Measurements from ENCODE around the gene DYDC1.
"Not testable (repeated sequence)": the region's sequence is repeated elsewhere in the genome, so short reads cannot be mapped to it uniquely, and the experiment has no call there.

The DYDC1 gene

DNA sequence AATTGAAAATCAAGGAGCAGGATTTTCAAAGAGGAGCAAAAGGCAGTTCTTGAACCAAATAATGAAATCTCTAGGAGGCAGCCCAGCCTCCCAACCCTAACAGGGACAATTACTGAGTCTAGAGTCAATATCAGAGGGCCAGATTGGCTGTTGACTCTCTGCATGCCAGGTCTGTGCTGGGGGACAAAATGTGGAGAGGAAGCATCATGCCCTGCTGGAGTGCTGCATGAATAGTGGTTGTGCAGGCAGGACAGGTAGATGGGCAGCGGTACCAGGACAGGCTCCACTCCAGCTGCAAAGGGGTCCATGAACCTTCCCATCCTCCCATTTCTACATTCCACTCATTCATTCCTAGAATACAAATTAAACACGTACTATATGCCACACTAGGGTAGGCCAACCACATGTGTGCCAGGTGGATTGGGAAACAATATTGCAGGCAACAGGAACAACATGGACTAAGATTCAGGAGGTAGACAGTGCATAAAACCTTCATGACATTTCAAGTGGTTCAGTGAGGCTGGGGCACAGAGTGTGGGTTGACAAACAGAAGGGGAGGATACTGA lies 36.7 kb downstream of the DYDC1 start:
- TF ChIP-seq, protein P1, sequence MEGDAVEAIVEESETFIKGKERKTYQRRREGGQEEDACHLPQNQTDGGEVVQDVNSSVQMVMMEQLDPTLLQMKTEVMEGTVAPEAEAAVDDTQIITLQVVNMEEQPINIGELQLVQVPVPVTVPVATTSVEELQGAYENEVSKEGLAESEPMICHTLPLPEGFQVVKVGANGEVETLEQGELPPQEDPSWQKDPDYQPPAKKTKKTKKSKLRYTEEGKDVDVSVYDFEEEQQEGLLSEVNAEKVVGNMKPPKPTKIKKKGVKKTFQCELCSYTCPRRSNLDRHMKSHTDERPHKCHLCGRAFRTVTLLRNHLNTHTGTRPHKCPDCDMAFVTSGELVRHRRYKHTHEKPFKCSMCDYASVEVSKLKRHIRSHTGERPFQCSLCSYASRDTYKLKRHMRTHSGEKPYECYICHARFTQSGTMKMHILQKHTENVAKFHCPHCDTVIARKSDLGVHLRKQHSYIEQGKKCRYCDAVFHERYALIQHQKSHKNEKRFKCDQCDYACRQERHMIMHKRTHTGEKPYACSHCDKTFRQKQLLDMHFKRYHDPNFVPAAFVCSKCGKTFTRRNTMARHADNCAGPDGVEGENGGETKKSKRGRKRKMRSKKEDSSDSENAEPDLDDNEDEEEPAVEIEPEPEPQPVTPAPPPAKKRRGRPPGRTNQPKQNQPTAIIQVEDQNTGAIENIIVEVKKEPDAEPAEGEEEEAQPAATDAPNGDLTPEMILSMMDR (IDR thresholded peaks at IDR 0.05; ENCODE audit: extremely low read depth, insufficient read depth, missing control alignments): no peak
- in situ Hi-C loops (cut with MboI; ENCODE audit: low pct_unique_long_range_greater_than_20kb, low sequenced_read_pairs, unreplicated experiment): no loop called here
- no peak for DNase-seq (ENCODE audit: low spot score)

DNA sequence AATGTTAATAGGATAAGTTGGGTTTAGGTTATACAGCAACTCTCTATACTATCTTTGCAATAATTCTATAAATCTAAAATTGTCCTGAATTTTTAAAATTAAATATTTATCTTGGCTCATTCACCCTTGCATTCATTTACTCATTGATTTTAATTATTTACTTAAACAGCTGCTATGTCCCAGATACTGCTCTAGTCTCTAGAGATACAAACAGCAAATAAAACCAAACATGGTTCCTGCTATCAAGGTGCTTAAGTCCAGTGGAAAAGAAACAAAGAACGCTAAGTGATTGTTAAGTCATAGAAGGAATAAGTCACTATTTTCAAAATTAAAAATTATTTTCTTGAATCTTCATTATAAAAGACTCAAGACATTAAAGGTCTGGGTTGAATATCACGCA lies 37.2 kb downstream of the DYDC1 start:
- in situ Hi-C loops (cut with MboI; ENCODE audit: low pct_unique_long_range_greater_than_20kb, low sequenced_read_pairs, unreplicated experiment): no loop called here
- TF ChIP-seq, protein P1 (IDR thresholded peaks at IDR 0.05; ENCODE audit: extremely low read depth, insufficient read depth, missing control alignments): no peak
- DNase-seq (ENCODE audit: low spot score): no peak

DNA sequence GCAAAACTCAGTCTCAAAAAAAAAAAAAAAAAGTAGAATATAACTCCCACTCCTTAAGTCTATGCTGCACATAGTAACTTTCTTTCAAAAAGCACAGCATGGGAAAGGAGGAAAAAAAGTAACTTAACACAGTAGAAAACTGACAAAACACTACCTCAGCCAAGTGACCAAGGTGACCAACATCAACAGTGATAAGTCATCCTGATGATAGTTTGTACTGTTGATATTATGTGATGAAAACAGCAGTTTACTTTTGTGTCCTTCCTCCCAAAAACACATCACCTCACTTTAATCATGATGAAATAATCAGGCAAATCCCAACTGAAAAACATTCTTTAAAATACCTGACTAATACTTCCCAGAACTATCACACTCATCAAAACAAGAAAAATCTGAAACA lies 37.8 kb downstream of the DYDC1 start:
- in situ Hi-C loops (cut with MboI; ENCODE audit: low pct_unique_long_range_greater_than_20kb, low sequenced_read_pairs, unreplicated experiment): no loop called here

DNA sequence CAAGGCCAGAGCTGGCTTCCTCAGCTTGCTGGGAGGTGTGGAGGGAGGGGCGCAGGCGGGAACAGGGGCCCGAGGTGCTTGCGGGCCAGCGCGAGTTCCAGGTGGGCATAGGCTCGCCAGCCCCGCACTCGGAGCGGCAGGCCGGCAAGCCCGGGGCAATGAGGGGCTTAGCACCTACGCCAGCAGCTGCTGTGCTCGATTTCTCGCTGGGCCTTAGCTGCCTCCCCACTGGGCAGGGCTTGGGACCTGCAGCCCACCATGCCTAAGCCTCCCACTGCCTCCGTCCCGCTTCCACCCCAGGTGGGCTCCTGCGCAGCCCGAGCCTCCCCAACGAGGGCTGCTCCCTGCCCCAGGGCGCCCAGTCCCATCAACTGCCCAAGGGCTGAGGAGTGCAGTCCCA lies 41.2 kb downstream of the DYDC1 start:
- TF ChIP-seq, protein P1 (IDR thresholded peaks at IDR 0.05; ENCODE audit: extremely low read depth, insufficient read depth, missing control alignments): no peak
- in situ Hi-C loops (cut with MboI; ENCODE audit: low pct_unique_long_range_greater_than_20kb, low sequenced_read_pairs, unreplicated experiment): no loop called here
- no peak for DNase-seq (ENCODE audit: low spot score)

More for the DNA sequence above, 37.8 kb downstream of the DYDC1 start:
- TF ChIP-seq, protein P1 (IDR thresholded peaks at IDR 0.05; ENCODE audit: extremely low read depth, insufficient read depth, missing control alignments): no peak
- no peak for DNase-seq (ENCODE audit: low spot score)

DNA sequence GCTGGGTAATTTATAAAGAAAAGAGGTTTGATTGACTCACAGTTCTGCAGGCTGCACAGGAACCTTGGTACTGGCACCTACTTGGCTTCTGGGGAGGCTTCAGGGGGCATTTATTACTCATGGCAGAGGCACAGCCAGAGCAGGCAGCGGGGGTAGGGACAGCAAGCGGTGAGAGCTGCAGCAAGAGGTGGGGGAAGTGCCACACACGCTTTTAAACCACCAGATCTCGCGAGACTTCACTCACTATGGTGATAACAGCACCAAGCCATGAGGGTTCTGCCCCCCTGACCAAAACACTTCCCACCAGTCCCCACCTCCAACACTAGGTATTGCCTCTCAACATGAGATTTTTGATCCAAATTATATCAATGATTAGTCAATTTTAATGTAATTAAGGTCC lies 43.0 kb downstream of the DYDC1 start:
- TF ChIP-seq, protein P1 (IDR thresholded peaks at IDR 0.05; ENCODE audit: extremely low read depth, insufficient read depth, missing control alignments): no peak
- in situ Hi-C loops (cut with MboI; ENCODE audit: low pct_unique_long_range_greater_than_20kb, low sequenced_read_pairs, unreplicated experiment): no loop called here
- no peak for DNase-seq (ENCODE audit: low spot score)

DNA sequence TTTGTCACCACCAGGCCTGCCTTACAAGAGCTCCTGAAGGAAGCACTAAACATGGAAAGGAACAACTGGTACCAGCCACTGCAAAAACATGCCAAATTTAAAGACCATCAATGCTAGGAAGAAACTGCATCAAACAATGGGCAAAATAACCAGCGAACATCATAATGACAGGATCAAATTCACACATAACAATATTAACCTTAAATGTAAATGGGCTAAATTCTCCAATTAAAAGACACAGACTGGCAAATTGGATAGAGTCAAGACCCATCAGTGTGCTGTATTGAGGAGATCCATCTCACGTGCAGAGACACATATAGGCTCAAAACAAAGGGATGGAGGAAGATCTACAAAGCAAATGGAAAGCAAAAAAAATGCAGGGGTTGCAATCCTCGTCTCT lies 50.6 kb downstream of the DYDC1 start:
- in situ Hi-C loops (cut with MboI; ENCODE audit: low pct_unique_long_range_greater_than_20kb, low sequenced_read_pairs, unreplicated experiment); DNase-seq (ENCODE audit: low spot score): not testable (repeated sequence)

DNA sequence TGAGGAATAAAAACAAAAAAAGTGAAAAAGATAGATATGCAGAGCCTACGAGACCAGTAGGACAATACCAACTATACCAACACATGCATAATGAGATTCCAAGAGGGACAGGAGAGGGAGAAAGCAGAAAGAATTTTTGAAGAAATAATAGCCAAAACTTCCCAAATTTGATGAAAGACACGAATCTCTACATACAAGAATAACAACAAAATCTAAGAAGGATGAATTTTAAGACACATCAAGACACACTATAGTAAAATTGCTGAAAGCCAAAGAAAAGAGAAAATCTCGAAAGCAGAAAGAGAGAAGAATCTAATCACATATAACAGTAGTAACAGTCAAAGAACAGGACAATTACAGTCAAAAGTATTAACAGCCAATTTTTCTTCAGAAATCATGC lies 59.6 kb downstream of the DYDC1 start:
- DNase-seq (ENCODE audit: low spot score): no peak
- in situ Hi-C loops (cut with MboI; ENCODE audit: low pct_unique_long_range_greater_than_20kb, low sequenced_read_pairs, unreplicated experiment): no loop called here
- TF ChIP-seq, protein P1 (IDR thresholded peaks at IDR 0.05; ENCODE audit: extremely low read depth, insufficient read depth, missing control alignments): no peak
